GM12864 (cell line): Measurements from ENCODE around the gene OR7A17.

Source experiments
- DNase-seq: peaks from one replicate; pipeline ENCODE4 v3.0.0-alpha.2; 2011; ENCODE audit warnings: low read depth
- H3K4me3 ChIP-seq: 2 replicates; pipeline ENCODE4 v1.5.1; 2011; ENCODE audit warnings: mild to moderate bottlenecking, low read depth, low read length, control low read depth
- TF ChIP-seq, protein P1 (sequence below): IDR thresholded peaks from 2 replicates; pipeline ENCODE4 v1.5.1; 2011; ENCODE audit warnings: low read depth, mild to moderate bottlenecking, moderate library complexity, low read length, control low read depth, inconsistent platforms; ENCODE audit errors: missing control alignments

The OR7A17 gene

GRCh38 chr19:14886032-14886431 is at the start of gene OR7A17:
TSS of gene OR7A17 (minus strand) at chr19:14886132. CDS start at chr19:14881355, 4,777 bp downstream.
- DNase-seq = no peak
- TF ChIP-seq, protein P1, sequence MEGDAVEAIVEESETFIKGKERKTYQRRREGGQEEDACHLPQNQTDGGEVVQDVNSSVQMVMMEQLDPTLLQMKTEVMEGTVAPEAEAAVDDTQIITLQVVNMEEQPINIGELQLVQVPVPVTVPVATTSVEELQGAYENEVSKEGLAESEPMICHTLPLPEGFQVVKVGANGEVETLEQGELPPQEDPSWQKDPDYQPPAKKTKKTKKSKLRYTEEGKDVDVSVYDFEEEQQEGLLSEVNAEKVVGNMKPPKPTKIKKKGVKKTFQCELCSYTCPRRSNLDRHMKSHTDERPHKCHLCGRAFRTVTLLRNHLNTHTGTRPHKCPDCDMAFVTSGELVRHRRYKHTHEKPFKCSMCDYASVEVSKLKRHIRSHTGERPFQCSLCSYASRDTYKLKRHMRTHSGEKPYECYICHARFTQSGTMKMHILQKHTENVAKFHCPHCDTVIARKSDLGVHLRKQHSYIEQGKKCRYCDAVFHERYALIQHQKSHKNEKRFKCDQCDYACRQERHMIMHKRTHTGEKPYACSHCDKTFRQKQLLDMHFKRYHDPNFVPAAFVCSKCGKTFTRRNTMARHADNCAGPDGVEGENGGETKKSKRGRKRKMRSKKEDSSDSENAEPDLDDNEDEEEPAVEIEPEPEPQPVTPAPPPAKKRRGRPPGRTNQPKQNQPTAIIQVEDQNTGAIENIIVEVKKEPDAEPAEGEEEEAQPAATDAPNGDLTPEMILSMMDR = no peak
- no peak within 1 kb of the TSS for H3K4me3 ChIP-seq

DNA sequence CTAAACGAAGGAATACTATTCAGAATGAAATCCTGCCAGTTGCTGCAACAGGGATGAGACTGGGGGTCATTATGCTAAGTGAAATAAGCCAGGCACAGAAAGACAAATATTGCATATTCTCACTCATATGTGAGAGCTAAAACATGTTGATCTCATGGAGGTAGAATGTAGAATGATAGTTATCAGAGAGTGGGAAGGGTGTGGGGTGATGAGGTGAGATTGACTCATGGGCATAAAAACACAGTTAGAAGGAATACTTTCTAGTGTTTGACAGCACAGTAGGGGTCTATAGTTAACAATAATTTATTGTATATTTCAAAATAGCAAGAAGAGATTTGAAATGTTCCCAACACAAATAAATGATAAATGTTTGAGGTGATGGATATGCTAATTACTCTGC is 47.6 kb upstream of the OR7A17 start:
- H3K4me3 ChIP-seq = no peak overlapping the region
- TF ChIP-seq, protein P1 = no peak
- DNase-seq = no peak

DNA sequence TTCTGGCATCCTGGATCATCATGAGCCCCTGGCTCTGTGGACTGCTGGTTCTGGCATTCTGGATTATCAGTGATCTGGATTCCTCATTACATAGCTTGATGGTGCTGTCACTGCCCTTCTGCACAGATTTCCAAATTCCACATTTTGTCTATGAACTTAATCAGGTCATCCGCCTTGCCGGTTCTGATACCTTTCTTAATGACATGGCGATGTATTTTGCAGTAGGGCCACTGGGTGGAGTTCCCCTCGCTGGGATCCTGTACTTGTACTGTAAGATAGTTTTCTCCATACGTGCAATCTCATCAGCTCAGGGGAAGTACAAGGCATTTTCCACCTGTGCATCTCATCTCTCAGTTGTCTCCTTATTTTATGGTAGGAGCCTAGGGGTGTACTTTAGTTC is 30.9 kb upstream of the OR7A17 start:
- DNase-seq = no peak
- no peak overlapping the region for H3K4me3 ChIP-seq
- TF ChIP-seq, protein P1 = peak; percentile 33

GRCh38 chr19:14915116-14915515 is 29.2 kb upstream of the OR7A17 start:
- no peak overlapping the region for H3K4me3 ChIP-seq
- no peak for DNase-seq
- TF ChIP-seq, protein P1 = no peak

GRCh38 chr19:14906711-14907110 is 20.8 kb upstream of the OR7A17 start:
- no peak overlapping the region for H3K4me3 ChIP-seq
- TF ChIP-seq, protein P1 = no peak
- no peak for DNase-seq

GRCh38 chr19:14901675-14902260 is 15.8 kb upstream of the OR7A17 start:
- no peak for DNase-seq
- H3K4me3 ChIP-seq = no peak overlapping the region

More at GRCh38 chr19:14901675-14902260, 15.8 kb upstream of the OR7A17 start:
- TF ChIP-seq, protein P1 = no peak
